ENCODE data around the gene ACVR2B. TPM values are rescaled to one million over a fixed set of nuclear protein-coding genes. Genes with fewer than 3 reads are reported as not detected.

ACVR2B gene
- total and polyA plus RNA-seq, 2 of the 13 experiments (the other 11 are each of a cell fraction or from before 2014, with no cell fraction given): 10.0 to 12.7 TPM

GRCh38 chr3:38507120-38507519 lies 53.4 kb downstream of the ACVR2B start:
- Histone ChIP-seq H2AFZ (ENCODE audit: low read length) (no peak overlapping the region), H4K20me1 (ENCODE audit: insufficient read depth, low read length) (no peaks in the 10 kb centered on the region), H3K27ac (ENCODE audit: extremely low read length, insufficient read depth, low read length) (no peak overlapping the region), H3K9me3 (ENCODE audit: low read length) (no peaks in the 10 kb centered on the region), H3K4me1 (ENCODE audit: insufficient read depth, low read length) (no peaks in the 10 kb centered on the region), H3K27me3 (ENCODE audit: control insufficient read depth in 1 of 2, insufficient read depth in 2 of 2, low read length in 2 of 2) (no peaks in the 10 kb centered on the region), H3K4me3 (replicated peaks in 1 of 3; ENCODE audit: insufficient read depth in 1 of 3, low read depth in 2 of 3, low read length in 3 of 3) (no peak overlapping the region), H3K36me3 (replicated peaks in 1 of 2; ENCODE audit: control insufficient read depth in 1 of 2, insufficient read depth in 2 of 2, low read length in 2 of 2) (peaks cover 0 to 3% of the 10 kb centered on the region in 2 experiments; a peak in 2 of 5 replicates), H3K4me2 (ENCODE audit: low read depth, low read length) (no peak overlapping the region), H3K79me2 (ENCODE audit: insufficient read depth, low read length) (no peaks in the 10 kb centered on the region), H3K9ac (ENCODE audit: insufficient read depth, low read depth, low read length) (no peak overlapping the region)
- BruUV-seq (replicated peaks): no TSS peak
- FAIRE-seq: no peak
- in situ Hi-C loops (cut with HindIII; ENCODE audit: extremely low pct_ligation_motif_present, low pct_unique_long_range_greater_than_20kb): no loop called here
- DNase-seq (ENCODE audit: low spot score): no peak
- TF ChIP-seq MIER3 (CRISPR knock-in tag; IDR thresholded peaks at IDR 0.05; ENCODE audit: borderline replicate concordance) (no peak), BCLAF1 (IDR thresholded peaks at IDR 0.05) (no peak), HOMEZ (CRISPR knock-in tag; IDR thresholded peaks at IDR 0.05; ENCODE audit: low read depth) (no peak), ZNF501 (CRISPR knock-in tag; IDR thresholded peaks at IDR 0.05) (no peak), ZNF101 (CRISPR knock-in tag; IDR thresholded peaks at IDR 0.05; ENCODE audit: borderline replicate concordance, low read depth) (no peak)
- intact Hi-C loops (cut with micrococcal nuclease; ENCODE audit: unreplicated experiment): no loop called here
- WGBS (ENCODE audit: low lambda C conversion rate): 99% methylated on average over 2 of the region's 2 CpGs
- ChIA-PET CTCF (ENCODE audit: low intra/inter-chr PET ratio, low total read pairs) (no interaction called here), POLR2A (no interaction called here)
- ATAC-seq: no peak

Measured in HepG2 (cell line).